Measurements from ENCODE around the gene HCFC1. TPM values are rescaled to one million over a fixed set of nuclear protein-coding genes. Genes with fewer than 3 reads are reported as not detected.

Gene HCFC1
- total and polyA plus RNA-seq, 2 of the 8 experiments (the other 6 are each of a cell fraction or from before 2014, with no cell fraction given): 24.9 to 117 TPM

DNA sequence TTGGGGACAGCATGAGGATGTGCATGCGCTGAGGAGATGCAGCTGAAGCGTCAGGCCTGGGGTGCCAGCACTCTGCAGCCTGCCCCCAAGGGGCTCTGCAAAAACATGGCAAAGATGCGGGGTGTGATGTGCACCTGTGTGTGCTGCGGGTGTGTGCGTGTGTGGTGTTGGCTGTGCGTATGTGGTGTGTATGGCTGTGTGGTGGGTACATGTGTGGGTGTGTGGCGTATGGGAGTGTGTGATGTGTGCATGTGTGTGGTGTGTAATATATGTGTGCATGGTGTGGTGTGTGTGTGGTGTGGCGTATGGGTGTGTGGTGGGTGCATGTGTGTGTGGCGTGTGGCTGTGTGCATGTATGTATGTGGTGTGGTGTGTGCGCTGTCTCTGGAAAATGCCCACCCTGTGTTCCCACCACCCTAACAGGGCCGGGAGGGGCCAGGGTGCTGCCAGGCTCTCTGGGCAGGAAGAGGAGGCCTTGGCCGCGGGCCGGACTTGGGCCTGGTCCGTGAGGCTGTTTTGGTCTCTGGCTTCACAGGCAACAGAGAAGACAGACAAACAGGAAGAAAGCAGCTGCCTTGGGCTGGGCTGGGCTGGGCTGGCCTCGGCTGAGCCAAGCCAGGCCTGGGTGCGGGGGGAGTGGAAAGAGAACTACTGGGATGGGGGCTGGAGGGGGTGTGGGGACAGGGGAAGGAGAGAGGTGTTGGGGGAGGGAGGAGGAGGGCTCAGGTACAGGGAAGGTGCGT is 68.2 kb downstream of the HCFC1 start:
- H3K9me3 ChIP-seq (ENCODE audit: insufficient read depth in 2 of 2, low read depth in 1 of 2, low read length in 1 of 2): no peaks in the 10 kb centered on the region
- no peak overlapping the region for H3K4me3 ChIP-seq (ENCODE audit: extremely low read depth in 1 of 4, insufficient read depth in 2 of 4, low read depth in 3 of 4, low read length in 4 of 4)
- no peak overlapping the region for H3K4me2 ChIP-seq (ENCODE audit: insufficient read depth in 1 of 2, low read depth in 2 of 2, low read length in 2 of 2)
- H3K14ac ChIP-seq (ENCODE audit: insufficient read length): no peak overlapping the region
- H3K27me3 ChIP-seq (replicated peaks in 1 of 4; ENCODE audit: control insufficient read depth in 3 of 4, extremely low read depth in 1 of 4, insufficient read depth in 3 of 4, low read length in 3 of 4): no peaks in the 10 kb centered on the region
- DNase-seq (ENCODE audit: low read depth in 1 of 2, low spot score in 2 of 2): no peak
- no peak overlapping the region for H3K56ac ChIP-seq (replicated peaks; ENCODE audit: insufficient read length, low read depth, low read length)
- H3K79me2 ChIP-seq (ENCODE audit: control insufficient read depth in 1 of 2, insufficient read depth in 2 of 2, low read length in 2 of 2): no peaks in the 10 kb centered on the region
- H3K79me1 ChIP-seq (ENCODE audit: low read depth, low read length): no peaks in the 10 kb centered on the region
- ChIA-PET POLR2A (ENCODE audit: partially characterized antibody) (interaction anchor here (1.1 kb wide), 1 partner anchor 20 kb away, joined by 3 read pairs; no protein-coding TSS in a partner anchor), CTCF (ENCODE audit: partially characterized antibody) (interaction anchor here (1.1 kb wide), 1 partner anchor 22 kb away, joined by 3 read pairs; no protein-coding TSS in a partner anchor)
- no peak overlapping the region for H4K91ac ChIP-seq (replicated peaks; ENCODE audit: insufficient read length, low read length)
- 85% methylated on average over 11 of the region's 18 CpGs; no CpG with 5 or more reads in 1 of the 2 experiments for WGBS, 2 experiments (ENCODE audit: extremely low coverage in 1 of 2, insufficient coverage in 1 of 2, insufficient read length in 1 of 2, insufficient replicate concordance in 2 of 2, low coverage in 1 of 2, low lambda C conversion rate in 2 of 2, missing lambda C conversion rate in 1 of 2)
- H3K36me3 ChIP-seq (ENCODE audit: control insufficient read depth in 2 of 4, insufficient read depth in 4 of 4, low read length in 3 of 4): no peaks in the 10 kb centered on the region
- H3K4ac ChIP-seq (replicated peaks; ENCODE audit: insufficient read length, low read depth, low read length): no peak overlapping the region
- no peak overlapping the region for H3K23ac ChIP-seq (ENCODE audit: insufficient read length)
- no peak overlapping the region for H3K27ac ChIP-seq (ENCODE audit: low read depth, low read length)
- H2AFZ ChIP-seq (ENCODE audit: low read length): no peak overlapping the region
- H2BK12ac ChIP-seq (ENCODE audit: low read depth, low read length): no peak overlapping the region; the same call in 1 of the 2 replicates
- no peak for TF ChIP-seq BCL11A (IDR thresholded peaks at IDR 0.05; ENCODE audit: low read depth in 2 of 2, low read length in 2 of 2)
- peak; percentile 26; the same call in 1 of the 2 replicates for TF ChIP-seq POLR2AphosphoS5 (IDR thresholded peaks at IDR 0.05; ENCODE audit: low read depth, low read length)
- H2BK5ac ChIP-seq (ENCODE audit: low read depth, low read length): 0 out of 2 replicates have a peak overlapping the region, but pooled peaks have one; percentile 44
- H2BK15ac ChIP-seq (ENCODE audit: low read length): peak overlapping the region; percentile 5; the same call in 1 of the 2 replicates
- H4K8ac ChIP-seq (ENCODE audit: extremely low read depth, insufficient read depth, low read length): no peak overlapping the region
- peaks cover 0 to 4% of the 10 kb centered on the region in 2 experiments for H4K20me1 ChIP-seq (replicated peaks in 1 of 2; ENCODE audit: control insufficient read depth in 1 of 2, insufficient read depth in 2 of 2, low read length in 2 of 2)
- H3K23me2 ChIP-seq (ENCODE audit: low read depth, low read length): peaks cover 3% of the 10 kb centered on the region; the same call in 1 of the 2 replicates
- H3K4me1 ChIP-seq (replicated peaks in 1 of 4; ENCODE audit: control insufficient read depth in 3 of 4, insufficient read depth in 4 of 4, low read length in 3 of 4): peaks cover 0 to 12% (median 0%) of the 10 kb centered on the region in 4 experiments; a peak in 1 of 7 replicates
- no peak overlapping the region for H3K9ac ChIP-seq (replicated peaks in 1 of 4; ENCODE audit: extremely low read depth in 1 of 4, low read depth in 3 of 4, low read length in 3 of 4)
- H2AK5ac ChIP-seq (ENCODE audit: low read depth, low read length): no peak overlapping the region
- H2BK20ac ChIP-seq (ENCODE audit: low read length): no peak overlapping the region; the same call in 1 of the 2 replicates
- H3K18ac ChIP-seq (ENCODE audit: extremely low read depth, low read length): no peak overlapping the region; the same call in 1 of the 2 replicates
- no peak overlapping the region for H2BK120ac ChIP-seq (replicated peaks; ENCODE audit: low read depth, low read length)
- no peak overlapping the region for H4K5ac ChIP-seq (ENCODE audit: insufficient read length, low read depth, low read length)
- no peak for FAIRE-seq
